AG09319 (cell line): ENCODE data around the gene SPRR1A.
"Not testable (repeated sequence)": the region's sequence is repeated elsewhere in the genome, so short reads cannot be mapped to it uniquely, and the experiment has no call there.

Experiments
- DNase-seq: peaks from one replicate; pipeline ENCODE4 v3.0.0-alpha.2; 2010; ENCODE audit warnings: low read depth; ENCODE audit errors: extremely low read depth
- TF ChIP-seq, protein P1 (sequence below): IDR thresholded peaks from 2 replicates; pipeline ENCODE4 v1.5.1; 2011; ENCODE audit warnings: low read depth, mild to moderate bottlenecking, inconsistent platforms, low read length, moderate library complexity

SPRR1A gene

DNA sequence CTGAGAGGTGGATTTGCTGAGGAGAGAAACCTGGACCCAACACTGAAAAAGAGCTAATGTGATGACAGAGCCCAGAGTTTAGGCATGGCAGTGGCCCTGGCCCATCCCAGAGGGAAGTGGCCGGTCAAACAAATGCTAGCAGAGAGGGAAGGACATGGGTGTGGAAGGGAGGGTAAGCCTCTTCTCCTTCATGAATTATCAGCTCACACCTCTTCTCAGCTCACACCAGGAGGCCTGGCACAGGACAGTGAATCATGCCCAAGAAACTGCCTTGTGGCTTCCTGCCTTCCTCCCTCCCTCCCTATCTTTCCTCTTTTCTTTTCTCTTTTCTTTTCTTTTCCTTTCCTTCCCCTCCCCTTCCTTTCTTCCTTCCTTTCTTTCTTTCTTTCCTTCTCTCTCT is 16.4 kb downstream of the SPRR1A start:
- TF ChIP-seq, protein P1, sequence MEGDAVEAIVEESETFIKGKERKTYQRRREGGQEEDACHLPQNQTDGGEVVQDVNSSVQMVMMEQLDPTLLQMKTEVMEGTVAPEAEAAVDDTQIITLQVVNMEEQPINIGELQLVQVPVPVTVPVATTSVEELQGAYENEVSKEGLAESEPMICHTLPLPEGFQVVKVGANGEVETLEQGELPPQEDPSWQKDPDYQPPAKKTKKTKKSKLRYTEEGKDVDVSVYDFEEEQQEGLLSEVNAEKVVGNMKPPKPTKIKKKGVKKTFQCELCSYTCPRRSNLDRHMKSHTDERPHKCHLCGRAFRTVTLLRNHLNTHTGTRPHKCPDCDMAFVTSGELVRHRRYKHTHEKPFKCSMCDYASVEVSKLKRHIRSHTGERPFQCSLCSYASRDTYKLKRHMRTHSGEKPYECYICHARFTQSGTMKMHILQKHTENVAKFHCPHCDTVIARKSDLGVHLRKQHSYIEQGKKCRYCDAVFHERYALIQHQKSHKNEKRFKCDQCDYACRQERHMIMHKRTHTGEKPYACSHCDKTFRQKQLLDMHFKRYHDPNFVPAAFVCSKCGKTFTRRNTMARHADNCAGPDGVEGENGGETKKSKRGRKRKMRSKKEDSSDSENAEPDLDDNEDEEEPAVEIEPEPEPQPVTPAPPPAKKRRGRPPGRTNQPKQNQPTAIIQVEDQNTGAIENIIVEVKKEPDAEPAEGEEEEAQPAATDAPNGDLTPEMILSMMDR: no peak
- no peak for DNase-seq

DNA sequence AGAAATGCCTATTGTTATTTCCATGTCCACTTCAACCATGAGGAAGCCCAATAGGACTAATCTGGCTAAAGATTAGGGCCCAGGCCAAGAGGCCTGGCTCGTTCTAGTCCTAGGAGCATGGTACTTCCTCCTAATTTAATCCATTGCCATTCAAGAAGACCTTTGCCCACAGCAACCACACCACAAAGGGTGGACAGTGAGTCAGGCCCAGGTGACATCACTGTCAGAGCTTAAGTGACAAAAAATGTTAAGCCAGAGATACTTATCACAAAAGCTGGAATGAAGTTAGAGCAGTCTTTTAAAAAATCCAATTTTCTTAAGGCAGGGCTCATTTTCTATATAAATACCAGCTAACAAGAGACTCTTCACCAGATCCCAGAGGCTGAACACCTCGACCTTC is 17.5 kb downstream of the SPRR1A start, which contains the start of gene SPRR3:
Gene SPRR3 (plus strand): TSS at position 368 of the 400 bp plus-strand sequence. CDS start 1,272 bp downstream, outside the sequence.
- DNase-seq: no peak
- TF ChIP-seq, protein P1: no peak

DNA sequence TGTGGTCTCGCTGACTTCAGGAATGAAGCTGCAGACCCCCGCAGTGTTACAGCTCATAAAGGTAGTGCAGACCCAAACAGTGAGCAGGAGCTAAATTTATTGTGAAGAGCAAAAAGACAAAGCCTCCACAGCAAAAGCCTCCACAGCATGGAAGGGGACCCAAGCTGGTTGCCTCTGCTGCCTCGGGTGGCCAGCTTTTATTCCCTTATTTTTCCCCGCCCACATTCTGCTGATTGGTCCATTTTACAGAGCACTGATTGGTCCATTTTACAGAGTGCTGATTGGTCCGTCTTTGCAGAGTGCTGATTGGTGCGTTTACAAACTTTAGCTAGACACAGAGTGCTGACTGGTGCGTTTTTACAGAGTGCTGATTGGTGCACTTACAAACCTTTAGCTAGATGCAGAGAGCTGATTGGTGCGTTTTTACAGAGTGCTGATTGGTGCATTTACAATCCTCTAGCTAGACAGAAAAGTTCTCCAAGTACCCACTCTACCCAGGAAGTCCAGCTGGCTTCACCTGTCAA is 27.4 kb downstream of the SPRR1A start:
- DNase-seq: not testable (repeated sequence)

DNA sequence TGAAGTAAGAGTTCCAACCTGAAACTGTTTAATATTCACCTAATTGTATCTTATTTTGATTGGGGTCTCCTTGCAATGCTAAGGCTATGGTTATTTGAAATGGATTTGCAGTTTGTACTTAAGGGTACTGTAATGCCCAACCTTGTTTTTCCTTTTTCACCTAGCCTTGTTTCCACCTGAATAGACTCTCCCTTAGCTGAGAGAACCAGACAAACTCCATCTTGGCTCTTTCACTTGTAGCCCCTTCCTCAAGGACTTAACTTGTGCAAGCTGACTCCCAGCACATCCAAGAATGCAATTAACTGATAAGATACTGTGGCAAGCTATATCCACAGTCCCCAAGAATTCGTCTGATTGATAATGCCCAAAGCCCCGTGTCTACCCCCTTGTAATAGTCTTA is 37.9 kb downstream of the SPRR1A start:
- DNase-seq: not testable (repeated sequence)

DNA sequence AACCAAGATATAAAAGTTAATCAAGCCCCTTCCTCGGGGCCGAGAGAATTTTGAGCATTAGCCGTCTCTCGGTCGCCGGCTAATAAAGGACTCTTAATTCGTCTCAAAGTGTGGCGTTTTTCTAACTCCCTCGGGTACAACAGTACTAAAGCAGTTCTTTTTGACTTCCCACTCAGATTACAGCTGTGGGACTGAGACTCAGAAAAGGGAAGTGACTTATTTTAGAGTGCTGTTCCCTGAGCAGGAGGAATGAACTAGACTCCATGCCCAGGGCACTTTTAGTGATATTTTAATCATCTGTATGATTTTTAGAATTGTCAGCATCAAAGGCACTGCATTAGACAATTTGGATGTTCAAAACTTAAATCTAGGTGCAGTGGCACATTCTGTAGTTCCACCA is 38.5 kb downstream of the SPRR1A start:
- not testable (repeated sequence) for DNase-seq

DNA sequence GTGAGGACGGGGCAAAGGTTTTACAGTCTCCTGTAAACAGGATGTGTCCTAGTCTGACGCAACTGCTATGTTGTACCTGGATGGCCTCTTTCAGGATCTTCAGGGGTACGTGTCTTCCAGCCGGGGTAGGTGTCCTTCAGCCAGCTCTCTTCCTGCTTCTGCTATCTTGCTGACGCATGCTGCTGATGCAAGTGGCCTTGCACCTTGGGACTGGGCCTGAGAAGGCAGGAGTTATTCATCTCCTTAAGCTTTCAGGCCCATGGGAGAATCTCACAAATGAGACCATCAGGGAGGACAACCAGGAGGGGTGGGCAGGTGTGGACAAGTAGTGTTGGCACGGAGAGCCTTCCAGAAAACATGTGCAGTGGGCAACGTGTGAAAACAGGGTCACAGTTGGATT is 39.2 kb downstream of the SPRR1A start:
- DNase-seq: no peak
- TF ChIP-seq, protein P1: no peak

DNA sequence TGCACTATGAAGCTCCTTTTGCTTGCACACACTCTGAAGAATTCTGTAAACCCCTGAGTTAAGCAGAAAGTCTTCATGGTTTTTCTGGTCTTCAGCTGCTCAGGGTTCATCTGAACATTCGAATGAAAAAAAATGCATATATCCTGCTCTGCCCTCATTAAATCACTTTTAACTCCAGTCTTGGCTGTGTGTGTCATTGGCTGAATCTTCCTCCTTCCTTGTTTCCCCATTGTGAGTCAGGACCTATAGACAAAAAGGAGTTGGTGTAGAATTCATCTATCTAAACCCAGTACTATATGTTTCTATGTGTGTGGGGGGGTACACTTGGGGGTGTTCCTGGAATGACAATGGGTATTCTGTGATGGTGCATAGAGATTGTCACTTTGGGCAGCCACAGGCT is 40.5 kb downstream of the SPRR1A start:
- no peak for DNase-seq
- TF ChIP-seq, protein P1: no peak

DNA sequence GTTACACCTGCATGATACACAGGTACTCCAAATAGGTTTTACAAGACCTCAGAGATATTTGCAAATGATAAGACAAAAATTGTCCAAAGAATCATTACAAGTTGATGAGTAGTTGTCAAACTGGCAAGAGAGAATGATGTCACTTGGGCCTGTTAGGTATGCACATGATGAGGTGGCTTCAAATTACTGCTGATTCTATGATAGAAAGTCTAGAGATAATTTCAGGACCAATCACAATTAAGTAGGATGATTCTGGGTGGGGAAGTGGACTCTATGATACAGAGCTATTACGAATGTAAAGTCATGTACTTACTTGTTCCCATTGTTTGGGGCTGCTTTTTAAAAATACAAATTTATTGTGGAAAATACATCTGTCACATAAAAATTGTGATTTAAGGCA is 41.9 kb downstream of the SPRR1A start:
- TF ChIP-seq, protein P1: no peak
- DNase-seq: no peak

DNA sequence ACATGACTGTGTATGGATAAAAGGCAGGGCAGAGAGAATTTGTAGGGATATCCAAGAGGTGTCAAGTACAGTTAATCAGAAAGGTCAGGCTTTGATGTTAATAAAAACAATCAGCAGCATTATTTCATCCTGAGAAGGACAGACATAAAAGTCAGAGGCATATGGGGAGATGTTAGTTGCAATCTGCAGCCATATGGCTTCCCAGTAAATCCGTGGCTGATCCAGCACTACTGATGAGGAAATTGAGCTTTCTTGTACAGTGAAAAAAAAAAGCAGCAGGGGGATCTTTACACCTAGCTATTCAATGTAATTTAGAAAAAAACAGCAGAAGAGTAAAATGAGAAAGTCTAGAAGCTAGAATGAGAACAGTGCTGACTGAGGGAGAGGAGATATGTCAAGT is 44.9 kb downstream of the SPRR1A start:
- TF ChIP-seq, protein P1: no peak
- DNase-seq: no peak
